Iris pigment epithelial cell (primary cell): ENCODE results near the gene PROZ.

Experiments
- DNase-seq: peaks from one replicate; pipeline ENCODE4 v3.0.0-alpha.2; 2011; ENCODE audit warnings: low read depth

PROZ gene

DNA sequence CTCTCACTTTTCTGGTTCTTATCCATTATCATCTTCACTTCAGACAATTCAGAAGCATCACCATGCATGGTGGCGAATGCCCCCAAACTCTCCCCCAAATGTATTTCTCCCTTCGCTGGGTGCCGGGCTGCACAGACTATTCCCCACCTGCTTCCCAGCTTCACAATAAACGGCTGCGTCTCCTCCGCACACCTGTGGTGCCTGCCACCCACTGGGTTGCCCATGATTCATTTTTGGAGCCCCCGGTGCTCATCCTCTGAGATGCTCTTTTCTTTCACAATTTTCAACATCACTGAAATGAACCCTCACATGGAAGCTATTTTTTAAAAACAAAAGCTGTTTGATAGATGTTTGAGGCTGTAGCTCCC lies 38.6 kb upstream of the PROZ start:
- no peak for DNase-seq

DNA sequence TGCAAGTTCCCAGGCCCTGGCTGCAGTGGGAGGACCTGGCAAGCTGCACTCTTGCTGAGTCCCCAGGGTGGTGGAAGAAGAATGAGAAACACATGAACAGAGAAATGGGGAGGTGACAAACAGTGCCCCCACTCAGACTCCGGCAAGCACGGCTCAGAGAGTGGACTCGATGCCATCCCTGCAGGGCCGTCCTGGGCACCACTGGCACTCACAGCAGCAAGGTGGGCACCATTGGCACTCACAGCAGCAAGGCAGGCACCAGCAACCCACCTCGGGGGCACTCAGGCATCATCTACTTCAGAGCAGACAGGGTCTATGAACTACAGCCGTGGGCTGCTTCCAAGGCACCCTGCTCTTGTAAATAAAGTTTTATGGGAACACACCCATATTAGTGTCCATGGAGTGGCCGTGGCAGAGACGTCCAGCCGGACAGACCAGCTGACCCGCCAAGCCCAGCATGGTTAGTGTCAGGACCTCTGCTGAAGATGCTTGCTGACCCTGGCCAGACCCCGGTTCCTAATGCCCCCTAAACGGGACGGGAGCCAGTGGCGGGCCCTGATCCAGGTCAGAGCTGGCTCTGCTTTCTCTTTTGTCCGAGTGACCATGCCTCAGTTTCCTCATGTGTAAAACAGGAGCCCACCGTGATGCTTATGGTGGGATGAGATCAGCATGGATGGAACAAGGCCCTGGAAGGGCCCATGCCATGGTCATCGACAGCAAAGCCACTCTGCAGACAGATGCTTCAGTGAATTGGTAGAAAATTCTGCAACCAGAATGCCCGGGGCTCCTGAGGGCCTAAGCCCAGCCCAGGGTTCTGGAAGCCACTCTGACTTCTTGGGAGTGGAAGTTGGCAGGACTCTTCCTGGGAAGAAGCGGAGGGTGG lies 37.9 kb upstream of the PROZ start:
- DNase-seq, result no peak

DNA sequence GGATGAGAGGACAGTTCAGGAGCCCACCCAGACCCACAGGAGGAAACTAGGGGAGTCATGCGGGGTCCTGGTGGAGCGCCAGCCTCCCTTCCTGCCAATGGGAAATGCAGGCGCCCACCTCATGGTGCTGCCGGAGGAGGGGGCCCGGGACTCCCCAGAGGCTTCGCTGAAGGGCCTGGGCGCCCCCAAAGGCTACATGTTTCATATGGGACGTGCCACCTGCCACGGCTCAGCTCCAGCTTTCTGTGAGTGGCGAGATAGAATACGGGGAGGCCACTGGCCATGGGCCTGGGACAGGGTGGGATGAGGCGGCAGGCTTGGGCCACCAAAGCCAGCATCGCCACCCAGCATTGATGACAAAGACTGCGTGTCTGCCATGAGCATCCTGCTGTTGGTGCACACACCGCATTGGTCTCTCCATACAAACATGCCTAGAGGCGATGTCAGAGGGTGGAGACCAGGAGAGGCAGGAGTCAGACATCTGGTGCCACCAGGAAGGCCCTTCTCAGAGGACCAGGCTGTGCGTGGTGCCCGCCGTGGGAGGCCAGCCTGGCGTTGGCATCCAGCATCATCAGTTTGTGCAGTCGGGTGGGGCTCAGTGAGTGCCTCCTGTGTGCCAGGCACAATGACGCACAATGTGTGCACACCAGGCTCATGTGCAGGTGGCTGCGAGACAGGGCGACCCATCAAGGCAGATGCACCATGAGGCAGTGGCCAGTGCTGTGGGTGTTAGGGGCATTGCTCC lies 37.1 kb upstream of the PROZ start:
- DNase-seq, result no peak

DNA sequence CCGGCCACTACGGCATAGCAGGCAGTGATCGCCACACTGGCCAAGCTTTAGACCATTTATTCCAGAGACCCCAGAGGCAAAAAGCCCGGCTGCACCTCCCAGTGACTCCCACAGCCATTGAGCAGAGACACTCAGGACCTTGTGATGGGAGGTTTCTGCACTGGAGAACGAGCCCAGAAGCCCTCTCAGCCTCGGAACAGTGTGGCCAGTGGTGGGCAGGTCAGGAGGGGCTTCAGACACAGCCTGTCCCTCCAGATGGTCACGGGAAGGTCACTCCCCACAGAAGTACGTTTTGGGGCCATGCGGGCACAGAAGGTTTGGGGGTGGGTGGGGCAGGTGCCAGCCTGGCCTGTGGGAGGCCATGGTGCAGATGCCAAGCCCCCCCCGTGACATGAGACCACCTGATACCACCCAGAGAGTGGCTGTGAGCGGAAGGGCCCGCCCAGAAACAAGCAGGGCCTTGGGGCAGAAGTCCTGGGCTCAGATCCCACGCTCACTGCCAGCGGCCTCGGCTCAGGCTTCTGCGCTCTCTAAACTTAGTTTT lies 36.4 kb upstream of the PROZ start:
- DNase-seq, result no peak

DNA sequence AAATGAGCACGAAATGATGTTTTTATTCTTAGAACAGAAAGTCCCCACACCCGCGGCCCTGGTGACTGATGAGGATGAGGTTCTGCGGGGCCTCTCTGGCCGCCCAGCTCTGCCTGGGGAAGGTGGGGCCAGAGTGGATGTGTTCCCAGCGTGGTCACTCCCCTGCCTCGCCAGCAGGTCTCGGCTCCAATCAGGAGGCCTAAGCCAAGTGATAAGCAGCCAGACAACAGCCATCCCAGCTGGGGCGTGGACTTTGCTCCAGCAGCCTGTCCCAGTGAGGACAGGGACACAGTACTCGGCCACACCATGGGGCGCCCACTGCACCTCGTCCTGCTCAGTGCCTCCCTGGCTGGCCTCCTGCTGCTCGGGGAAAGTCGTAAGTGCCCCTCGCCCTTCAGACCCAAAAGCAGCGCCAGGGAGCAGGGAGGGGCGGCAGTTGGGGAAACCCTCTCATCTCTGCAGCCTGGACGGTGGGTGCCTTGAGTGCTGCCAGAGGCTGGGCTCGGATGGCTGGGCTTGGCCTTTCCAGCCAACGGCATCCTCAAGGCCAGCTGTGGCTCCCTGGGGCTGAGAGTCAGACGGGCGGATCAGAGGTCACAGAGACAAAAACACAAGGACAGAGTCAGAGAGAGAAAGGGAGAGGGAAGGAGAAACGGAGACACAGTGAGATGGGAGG lies 35.8 kb upstream of the PROZ start, which contains the start of gene F10:
TSS of gene F10 (plus strand) at position 250 of the 676 bp plus-strand sequence. CDS start at position 307, 57 bp downstream.
- DNase-seq, result peak; percentile 87

DNA sequence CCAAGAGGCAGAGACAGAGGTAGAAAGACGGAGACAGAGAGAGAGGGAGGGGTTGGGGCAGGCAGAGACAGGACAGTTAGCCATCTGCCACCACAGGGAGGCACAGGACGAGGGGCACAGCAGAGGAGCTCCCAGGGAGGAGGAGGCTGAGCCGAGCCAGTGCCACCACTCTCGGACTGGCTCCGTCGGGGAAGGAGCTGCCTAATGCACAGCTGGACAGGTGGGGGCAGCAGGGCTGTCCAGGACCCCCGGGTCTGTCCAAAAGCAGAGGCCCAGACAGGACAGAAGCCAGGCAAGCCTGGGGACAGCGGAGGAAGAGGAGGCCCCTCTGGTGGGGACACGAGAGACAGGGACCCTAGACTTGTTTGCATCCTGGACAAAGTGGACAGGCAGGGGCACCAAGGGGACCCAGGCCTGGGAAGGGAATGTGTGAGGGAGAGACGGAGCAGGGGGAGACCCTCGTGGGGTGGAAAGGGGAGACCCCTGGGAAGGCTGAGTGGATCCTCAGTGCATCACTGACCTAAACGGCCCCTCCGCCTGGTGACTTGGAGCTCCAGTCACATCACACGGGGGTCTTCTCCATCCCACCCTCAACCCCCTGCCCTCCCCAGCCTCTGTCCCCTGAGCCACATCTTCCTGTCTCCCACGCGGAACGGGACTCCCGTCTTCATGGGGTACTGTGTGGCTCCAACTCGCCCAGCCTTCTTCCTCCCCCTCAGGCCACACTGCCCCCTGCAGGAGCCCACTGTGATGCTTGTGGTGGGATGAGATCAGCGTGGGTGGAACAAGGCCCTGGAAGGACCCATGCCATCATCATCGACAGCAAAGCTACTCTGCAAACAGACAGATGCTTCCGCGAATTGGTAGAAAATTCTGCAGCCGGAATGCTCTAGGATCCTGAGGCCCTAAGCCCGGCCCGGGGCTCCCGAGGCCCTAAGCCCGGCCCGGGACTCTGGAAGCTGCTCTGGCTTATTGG lies 34.9 kb upstream of the PROZ start:
- DNase-seq, result no peak

DNA sequence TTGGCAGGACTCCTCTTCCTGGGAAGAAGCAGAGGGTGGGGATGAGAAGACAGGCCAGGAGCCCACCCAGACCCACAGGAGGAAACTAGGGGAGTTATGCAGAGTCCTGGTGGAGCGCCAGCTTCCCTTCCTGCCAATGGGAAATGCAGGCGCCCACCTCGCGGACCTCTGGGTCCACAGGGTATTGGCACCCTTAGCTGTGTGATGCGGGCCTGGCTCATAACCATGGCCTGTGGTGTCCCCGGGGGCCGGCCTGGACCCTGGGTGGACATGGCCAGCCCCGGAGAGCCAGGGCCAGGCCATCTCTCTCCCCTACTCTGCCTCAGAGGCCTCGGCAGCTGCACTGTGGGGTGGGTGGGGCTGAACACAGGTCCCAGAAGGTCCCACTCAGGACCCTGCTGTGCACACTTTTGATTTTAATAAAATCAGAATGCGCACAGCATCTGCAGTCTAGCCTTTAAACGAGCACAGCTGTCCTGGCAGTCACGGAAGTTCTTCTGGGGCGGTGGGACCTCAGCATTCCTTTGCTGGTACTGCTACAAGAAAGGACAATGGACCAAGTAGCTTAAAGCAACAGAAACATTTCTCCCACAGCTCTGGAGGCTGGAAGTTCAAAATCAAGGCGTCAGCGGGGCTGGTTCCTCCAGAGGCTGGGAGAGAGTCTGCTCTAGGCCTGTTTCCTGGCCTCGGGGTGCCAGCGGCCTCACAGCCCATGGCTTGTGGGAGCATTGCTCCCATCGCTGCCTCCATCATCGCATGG lies 34.1 kb upstream of the PROZ start:
- no peak for DNase-seq

DNA sequence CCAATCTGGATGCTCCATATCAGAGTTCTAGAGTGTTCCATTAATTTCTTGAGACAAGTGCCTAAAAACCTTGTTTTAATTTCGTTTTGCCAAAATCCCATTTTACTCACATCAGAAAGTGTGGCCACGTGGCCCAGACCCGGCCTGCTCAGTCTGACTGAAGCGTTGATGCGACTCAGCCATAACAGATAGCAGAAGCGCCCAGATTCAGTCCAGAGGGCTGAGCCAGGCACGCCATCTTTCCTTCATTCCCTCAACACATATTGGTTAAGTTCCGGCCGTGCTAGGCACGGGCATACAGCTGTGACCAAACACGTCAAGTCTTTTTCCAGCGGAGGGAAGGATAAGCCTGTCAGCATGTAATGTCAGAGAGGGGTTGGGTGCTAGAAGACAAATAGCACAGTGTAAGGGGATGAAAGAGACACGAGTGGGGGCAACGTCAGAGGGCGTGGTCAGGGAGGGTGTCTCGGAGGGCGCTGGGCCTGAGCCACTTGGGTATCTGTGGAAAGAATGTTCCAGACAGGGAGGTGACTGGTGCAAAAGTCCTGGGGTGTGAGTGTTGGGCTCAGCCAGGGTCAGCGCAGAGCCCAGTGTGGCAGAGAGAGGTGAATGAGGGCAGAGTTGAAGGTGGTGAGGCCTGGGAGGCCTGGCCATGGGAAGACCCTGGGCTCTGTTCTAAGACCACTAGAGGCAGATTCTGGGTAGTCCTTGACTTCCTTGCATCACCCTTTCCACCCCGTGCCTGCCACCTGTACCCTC lies 32.8 kb upstream of the PROZ start:
- DNase-seq, result no peak

DNA sequence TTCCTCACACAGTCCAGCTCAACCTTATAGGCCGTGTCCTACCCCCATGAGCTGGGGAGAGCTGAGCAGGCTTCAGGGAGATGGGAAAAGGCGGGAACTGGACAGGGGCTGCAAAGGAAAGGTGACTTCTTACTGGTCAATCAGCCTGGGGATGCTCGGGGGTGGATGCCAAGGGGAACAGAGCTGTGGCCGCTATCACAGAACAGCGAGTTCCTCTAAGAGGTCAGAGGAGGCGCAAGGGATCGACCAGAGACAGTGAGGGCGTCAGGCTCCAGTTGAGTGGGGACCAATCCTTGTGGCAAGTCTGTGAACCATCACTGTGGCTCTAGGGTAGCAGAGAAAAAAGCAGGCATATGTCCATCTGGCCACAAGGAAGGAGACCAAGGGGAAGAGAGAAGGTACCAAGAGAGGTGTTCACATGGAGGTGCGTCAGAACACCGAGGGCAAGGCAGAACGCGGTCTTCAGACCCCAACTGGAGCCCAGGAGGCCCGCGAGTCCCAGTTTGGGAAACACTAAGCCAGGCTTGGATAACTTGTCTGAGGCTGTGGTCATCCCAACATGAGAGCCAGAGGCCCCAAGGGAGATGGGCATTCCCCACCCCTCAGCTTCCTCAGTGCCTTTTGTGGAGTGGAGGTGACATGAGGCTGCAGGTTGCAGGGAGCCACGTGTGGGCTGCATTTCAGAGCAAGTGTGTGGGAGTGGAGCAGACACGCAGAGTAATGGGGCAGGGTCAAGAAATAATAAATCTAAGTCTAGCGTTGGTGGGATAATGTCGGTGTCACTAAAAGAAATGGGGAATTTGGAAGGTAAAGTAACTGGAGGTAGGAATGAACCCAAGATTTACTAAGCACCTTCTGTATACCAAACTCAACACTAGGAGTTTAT lies 31.9 kb upstream of the PROZ start:
- DNase-seq, result no peak

DNA sequence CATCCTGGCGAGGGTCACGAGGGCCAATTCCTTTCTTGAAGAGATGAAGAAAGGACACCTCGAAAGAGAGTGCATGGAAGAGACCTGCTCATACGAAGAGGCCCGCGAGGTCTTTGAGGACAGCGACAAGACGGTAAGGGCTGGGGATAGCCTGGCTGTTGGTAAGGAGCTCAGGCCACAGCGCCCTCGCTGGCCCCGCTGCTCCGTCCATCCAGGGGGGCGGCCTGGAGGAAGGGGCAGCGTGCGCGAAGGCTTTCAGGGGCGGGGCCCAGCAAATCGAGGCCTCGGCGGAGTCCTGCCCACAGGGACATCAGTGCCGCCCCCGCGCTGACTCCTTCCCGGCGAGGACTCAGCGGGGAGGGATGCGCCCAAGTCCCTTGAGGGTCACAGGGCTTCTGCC lies 29.0 kb upstream of the PROZ start:
- DNase-seq, result no peak

DNA sequence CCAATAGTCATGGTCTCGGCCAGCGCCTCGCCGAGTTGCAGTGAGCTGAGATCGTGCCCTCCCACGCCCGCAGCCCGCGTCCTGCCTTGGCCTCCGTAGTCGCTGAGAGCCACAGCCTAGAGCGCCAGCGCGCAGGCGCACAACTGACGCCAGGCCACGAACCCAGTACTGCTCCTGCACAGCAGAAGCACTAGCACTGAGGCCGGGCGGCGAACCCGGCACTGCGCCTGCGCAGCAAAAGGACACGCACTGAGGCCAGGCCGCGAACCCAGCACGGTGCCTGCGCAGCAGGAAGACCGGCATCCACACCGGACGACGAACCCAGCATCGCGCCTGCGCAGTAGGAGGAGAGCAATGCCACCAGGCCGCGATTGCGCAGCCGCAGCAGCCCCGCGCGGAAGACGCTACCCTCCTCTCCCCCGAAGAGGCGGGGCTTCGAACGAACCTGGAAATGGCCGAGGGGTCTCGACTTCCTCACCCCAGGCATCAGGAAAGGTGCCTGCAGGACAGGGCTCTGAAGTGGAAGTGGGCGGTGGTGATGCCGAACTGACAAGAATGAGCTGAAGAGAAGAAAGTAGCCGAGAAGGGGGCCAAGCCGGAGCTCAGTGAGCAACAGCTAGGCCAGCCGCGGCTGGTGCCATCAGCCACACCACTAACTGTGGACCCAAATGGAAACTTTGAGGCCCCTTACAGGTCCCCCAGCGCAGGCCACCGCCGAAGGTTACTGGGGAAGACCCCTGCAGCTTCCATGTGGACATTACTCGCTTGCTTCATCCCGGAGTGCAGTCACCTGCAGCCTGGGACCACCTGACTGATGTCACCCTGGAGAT lies 28.3 kb upstream of the PROZ start:
- no peak for DNase-seq

DNA sequence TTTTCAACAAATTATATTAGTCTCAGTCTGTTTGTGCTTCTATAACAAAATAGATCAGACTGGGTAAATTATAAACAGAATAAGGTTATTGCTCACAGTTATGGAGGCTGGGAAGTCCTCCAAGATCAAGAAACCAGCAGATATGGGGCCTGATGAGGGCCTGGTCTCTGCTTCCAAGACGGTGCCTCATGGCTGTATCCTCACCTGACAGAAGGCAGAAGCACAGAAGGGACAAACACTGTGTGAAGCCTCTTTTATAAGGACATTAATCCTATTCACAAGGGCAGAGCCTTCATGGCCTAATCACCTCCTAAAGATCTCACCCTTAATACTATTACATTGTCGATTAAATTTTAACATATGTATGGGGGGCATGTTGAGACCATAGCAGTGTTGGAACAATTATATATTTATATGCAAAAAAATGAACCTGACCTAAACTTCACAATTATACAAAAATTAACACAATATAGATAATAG lies 23.1 kb upstream of the PROZ start:
- no peak for DNase-seq

DNA sequence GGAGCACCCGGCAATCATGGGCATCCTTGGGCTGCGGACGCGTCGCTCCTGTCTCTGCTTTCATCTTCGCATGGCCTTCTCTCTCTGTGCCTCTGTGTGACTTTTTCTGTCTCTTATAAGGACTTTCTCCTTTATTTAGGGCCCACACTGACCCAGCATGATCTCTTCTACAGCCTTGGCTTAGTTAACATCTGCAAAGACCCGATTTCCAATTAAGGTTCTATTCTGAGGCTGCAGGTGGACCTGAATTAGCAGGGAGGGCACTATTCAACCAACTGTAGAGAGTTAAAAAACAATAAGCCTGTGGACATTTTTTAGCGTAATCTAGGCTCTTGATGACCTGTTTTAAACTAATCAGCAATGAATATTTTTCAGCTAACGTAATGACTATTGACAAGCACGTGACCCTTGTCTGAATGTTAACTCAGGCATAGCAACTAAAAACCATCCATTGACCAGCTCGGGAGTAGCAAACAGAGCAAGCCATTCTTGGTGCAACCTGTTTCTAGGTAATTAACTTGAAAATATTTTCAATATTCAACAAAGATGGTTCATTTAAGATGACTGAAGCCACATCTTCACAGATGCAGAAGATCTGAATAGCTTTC lies 20.7 kb upstream of the PROZ start:
- DNase-seq, result no peak

DNA sequence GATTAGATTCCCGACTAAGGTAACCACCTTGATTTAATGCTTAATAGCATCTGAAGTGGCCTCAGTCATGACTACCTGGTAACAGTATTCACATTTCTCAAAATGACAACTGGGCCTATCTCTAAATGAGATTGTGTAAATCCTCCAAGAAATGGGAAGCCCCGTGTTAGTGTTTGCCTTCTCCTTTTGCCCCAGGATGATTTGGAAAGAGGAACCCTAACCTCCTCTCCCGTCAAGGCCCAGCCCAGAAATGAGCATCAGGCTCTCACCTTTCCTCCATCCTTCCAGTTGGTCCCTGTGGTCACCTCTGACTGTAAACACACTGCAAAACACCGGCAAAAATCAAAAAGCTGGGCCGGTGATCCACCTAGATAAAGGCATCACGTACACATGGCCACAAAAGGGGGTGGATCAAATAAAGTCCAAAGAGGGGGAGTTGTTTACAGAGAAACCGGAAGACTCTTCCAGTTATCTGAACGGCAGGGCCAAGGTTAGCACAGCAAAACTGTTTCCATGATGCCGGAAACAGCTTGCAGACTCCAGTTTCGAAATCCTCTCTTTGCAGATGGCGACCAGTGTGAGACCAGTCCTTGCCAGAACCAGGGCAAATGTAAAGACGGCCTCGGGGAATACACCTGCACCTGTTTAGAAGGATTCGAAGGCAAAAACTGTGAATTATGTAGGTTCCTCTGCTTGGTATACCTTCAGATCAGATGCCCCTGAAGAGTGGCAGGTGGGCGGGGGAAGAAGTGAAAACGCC lies 19.5 kb upstream of the PROZ start:
- peak; percentile 11 for DNase-seq

DNA sequence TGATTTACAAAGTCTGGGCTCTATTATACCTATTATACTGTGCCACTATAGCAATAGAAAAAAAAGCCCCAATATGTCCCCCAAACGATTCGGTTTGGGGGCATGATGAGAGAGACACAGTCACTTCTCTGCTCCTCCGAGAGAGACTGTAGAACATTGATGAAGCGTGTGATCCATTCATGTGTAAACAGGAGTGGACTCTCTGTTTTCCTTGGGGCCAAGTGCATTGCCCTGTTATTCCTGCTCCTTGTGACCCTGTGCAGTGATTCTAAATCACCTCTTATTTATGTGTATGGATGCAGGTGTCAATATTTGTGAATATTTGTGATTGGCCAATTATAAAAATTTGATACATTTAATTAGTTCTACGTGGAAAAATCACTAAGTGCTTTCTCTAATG lies 18.9 kb upstream of the PROZ start:
- DNase-seq, result no peak
